HG03432 (cell line): ENCODE measurements around the gene HNRNPDL.
"Not testable (repeated sequence)": the region's sequence is repeated elsewhere in the genome, so short reads cannot be mapped to it uniquely, and the experiment has no call there.

Experiments used
- ATAC-seq: cut with Tn5 transposase; IDR thresholded peaks from one replicate; pipeline ENCODE4 v1.9.1; 2021; ENCODE audit warnings: mild to moderate bottlenecking, moderate library complexity; ENCODE audit not compliant: unreplicated experiment

The HNRNPDL gene

GRCh38 chr4:82430193-82430963, at the start of gene HNRNPDL, which contains the start of gene ENOPH1:
HNRNPDL (minus strand) TSS chr4:82430462; CDS start chr4:82429690, 772 bp downstream.
ENOPH1 (plus strand) TSS chr4:82430590; CDS start chr4:82430830, 240 bp downstream.
- peak; percentile 76 for ATAC-seq

- no peak for ATAC-seq
These were observed 49.3 kb upstream of the HNRNPDL start for GRCh38 chr4:82479562-82479961.

GRCh38 chr4:82477469-82477868, 47.2 kb upstream of the HNRNPDL start:
- ATAC-seq = not testable (repeated sequence)

- ATAC-seq = not testable (repeated sequence)
These were observed 45.7 kb upstream of the HNRNPDL start for GRCh38 chr4:82475931-82476330.

- no peak for ATAC-seq
These were observed 43.4 kb upstream of the HNRNPDL start for GRCh38 chr4:82473621-82474164.

- not testable (repeated sequence) for ATAC-seq
These were observed 42.8 kb upstream of the HNRNPDL start for GRCh38 chr4:82473080-82473479.

- no peak for ATAC-seq
These were observed 39.6 kb upstream of the HNRNPDL start for GRCh38 chr4:82469791-82470345.

GRCh38 chr4:82467471-82467870, 37.2 kb upstream of the HNRNPDL start:
- ATAC-seq = no peak

- no peak for ATAC-seq
These were observed 33.0 kb upstream of the HNRNPDL start for GRCh38 chr4:82463221-82463620.

- ATAC-seq = peak; percentile 84
These were observed 32.2 kb upstream of the HNRNPDL start for GRCh38 chr4:82462415-82462831.

- no peak for ATAC-seq
These were observed 31.4 kb upstream of the HNRNPDL start for GRCh38 chr4:82461710-82462109.

GRCh38 chr4:82458729-82459128, 28.5 kb upstream of the HNRNPDL start:
- ATAC-seq = peak; percentile 57

GRCh38 chr4:82457266-82457665, 27.0 kb upstream of the HNRNPDL start:
- ATAC-seq = no peak

- ATAC-seq = no peak
These were observed 21.8 kb upstream of the HNRNPDL start for GRCh38 chr4:82452026-82452425.

- no peak for ATAC-seq
These were observed 20.9 kb upstream of the HNRNPDL start for GRCh38 chr4:82450966-82451755.

GRCh38 chr4:82447886-82448285, 17.6 kb upstream of the HNRNPDL start:
- no peak for ATAC-seq

- no peak for ATAC-seq
These were observed 8.8 kb upstream of the HNRNPDL start for GRCh38 chr4:82439088-82439487.

GRCh38 chr4:82437285-82438005, 7.2 kb upstream of the HNRNPDL start:
- no peak for ATAC-seq

GRCh38 chr4:82436780-82437179, 6.5 kb upstream of the HNRNPDL start:
- no peak for ATAC-seq

GRCh38 chr4:82436130-82436529, 5.9 kb upstream of the HNRNPDL start:
- no peak for ATAC-seq

GRCh38 chr4:82434949-82435348, 4.7 kb upstream of the HNRNPDL start:
- no peak for ATAC-seq
